ENCODE measurements around the gene LRP1. TPM values are rescaled to one million over a fixed set of nuclear protein-coding genes. Genes with fewer than 3 reads are reported as not detected.

Gene LRP1
- total RNA-seq, 1 donor from 2014 or later = 261 TPM

GRCh38 chr12:57154076-57154475, 25.8 kb downstream of the LRP1 start:
- H3K27ac ChIP-seq = no peak overlapping the region

DNA sequence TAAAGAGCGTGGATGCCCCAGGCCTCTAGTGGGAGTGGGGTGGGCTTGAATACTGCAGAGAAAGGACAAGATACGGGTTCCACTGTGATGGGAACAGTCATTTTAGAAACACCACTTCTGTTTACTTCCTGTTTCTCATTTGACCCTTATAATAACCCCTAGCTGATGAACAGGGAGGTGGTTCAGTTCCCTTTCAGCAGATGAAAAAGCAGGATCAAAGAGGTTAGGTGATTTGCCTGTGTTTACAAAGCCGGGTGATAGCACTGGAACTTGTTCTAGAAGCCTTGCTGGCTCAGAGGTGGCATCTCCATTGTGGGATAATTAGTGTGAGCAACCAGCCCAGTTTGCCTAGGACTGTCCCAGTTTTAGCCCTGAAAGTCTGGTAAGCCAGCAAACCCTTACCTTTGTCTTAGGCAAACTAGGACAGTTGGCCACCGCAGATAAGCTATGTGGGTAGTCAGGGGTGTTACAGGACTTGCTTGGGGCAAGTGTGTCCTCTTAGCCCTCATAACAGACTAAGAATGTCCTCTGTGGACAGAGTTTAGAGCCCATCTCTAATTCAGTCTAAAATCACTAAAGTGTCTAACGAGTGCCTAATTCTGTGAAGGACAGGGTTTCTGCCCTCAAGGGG, 26.6 kb downstream of the LRP1 start:
- intact Hi-C loops (cut with DNase I) = no loop called here
- no peak for ATAC-seq

More at GRCh38 chr12:57154076-57154475, 25.8 kb downstream of the LRP1 start:
- Histone ChIP-seq H3K36me3 (peaks cover 48% of the 10 kb centered on the region), H3K27me3 (no peaks in the 10 kb centered on the region), H3K4me1 (peaks cover 60% of the 10 kb centered on the region), H3K9me3 (no peaks in the 10 kb centered on the region), H3K4me3 (no peak overlapping the region)
- intact Hi-C loops (cut with DNase I) = no loop called here
- DNase-seq = no peak
- no peak for ATAC-seq
- TF ChIP-seq, protein P1, sequence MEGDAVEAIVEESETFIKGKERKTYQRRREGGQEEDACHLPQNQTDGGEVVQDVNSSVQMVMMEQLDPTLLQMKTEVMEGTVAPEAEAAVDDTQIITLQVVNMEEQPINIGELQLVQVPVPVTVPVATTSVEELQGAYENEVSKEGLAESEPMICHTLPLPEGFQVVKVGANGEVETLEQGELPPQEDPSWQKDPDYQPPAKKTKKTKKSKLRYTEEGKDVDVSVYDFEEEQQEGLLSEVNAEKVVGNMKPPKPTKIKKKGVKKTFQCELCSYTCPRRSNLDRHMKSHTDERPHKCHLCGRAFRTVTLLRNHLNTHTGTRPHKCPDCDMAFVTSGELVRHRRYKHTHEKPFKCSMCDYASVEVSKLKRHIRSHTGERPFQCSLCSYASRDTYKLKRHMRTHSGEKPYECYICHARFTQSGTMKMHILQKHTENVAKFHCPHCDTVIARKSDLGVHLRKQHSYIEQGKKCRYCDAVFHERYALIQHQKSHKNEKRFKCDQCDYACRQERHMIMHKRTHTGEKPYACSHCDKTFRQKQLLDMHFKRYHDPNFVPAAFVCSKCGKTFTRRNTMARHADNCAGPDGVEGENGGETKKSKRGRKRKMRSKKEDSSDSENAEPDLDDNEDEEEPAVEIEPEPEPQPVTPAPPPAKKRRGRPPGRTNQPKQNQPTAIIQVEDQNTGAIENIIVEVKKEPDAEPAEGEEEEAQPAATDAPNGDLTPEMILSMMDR (IDR thresholded peaks at IDR 0.05) = no peak

DNA sequence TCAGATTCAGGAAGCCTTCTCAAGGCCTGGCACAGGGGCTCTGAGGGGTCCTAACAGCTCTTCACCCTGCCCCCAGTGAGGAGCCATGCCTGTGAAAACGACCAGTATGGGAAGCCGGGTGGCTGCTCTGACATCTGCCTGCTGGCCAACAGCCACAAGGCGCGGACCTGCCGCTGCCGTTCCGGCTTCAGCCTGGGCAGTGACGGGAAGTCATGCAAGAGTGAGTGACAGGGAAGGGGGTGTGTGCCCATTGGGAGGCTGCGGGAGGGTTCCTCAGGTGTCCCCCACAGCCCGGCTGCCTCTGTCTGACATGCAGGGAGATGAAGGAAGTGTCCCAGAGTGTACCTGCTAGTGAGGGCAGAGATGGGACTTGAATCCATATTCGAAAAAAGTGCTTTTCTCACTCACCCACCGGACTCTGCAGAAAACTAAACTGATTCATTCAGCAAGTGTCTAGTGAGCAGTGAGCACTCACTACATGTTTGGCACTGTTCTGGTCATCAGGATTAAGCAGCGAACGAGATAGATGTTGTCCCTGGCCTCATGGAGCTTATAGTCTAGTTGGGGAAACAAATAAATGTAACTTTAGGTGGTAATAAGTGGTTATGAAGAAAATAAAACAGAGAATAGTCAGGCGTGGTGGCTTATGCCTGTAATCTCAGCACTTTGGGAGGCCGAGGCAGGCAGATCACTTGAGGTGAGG, 28.6 kb downstream of the LRP1 start:
- no peak for DNase-seq
- intact Hi-C loops (cut with DNase I) = no loop called here
- Histone ChIP-seq H3K27me3 (no peaks in the 10 kb centered on the region), H3K36me3 (peaks cover 75% of the 10 kb centered on the region), H3K27ac (no peak overlapping the region), H3K4me1 (peaks cover 32% of the 10 kb centered on the region), H3K4me3 (no peak overlapping the region), H3K9me3 (no peaks in the 10 kb centered on the region)
- peak; percentile 2 for ATAC-seq
- TF ChIP-seq, protein P1 (IDR thresholded peaks at IDR 0.05) = no peak

More for the DNA sequence above, 26.6 kb downstream of the LRP1 start:
- TF ChIP-seq, protein P1 (IDR thresholded peaks at IDR 0.05) = no peak
- Histone ChIP-seq H3K27me3 (no peaks in the 10 kb centered on the region), H3K36me3 (peaks cover 56% of the 10 kb centered on the region), H3K4me1 (peaks cover 51% of the 10 kb centered on the region), H3K9me3 (no peaks in the 10 kb centered on the region), H3K4me3 (no peak overlapping the region), H3K27ac (no peak overlapping the region)
- no peak for DNase-seq

DNA sequence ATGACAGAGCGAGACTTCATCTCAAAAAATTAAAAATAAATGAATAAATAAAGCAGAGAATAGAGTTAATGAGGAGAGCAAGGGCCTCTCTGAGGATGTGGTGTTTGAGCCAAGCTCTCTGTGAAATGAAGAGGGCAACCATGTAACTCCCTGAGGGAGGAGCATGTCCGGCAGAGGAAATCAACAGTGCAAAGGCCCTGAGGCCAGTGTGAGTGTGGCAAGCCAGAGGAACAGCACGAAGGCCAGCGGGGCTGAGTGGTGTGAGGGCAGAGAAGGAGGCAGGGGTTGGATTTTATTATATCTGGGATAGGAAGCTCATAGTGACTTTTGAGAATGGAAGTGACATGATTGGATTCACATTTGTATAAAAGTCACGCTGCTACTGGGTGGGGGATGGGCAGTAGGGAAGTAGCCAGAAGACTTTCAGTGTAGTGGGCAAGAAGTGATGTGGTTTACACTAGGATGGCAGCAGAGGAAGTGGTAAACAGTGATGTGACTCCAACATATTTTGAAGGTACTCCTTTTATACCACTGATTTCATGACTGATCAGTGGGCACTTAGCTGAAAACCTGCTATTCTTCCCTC, 29.4 kb downstream of the LRP1 start:
- Histone ChIP-seq H3K36me3 (peaks cover 84% of the 10 kb centered on the region), H3K27me3 (no peaks in the 10 kb centered on the region), H3K4me1 (peaks cover 24% of the 10 kb centered on the region), H3K27ac (no peak overlapping the region), H3K4me3 (no peak overlapping the region), H3K9me3 (no peaks in the 10 kb centered on the region)
- peak; percentile 61 for DNase-seq
- TF ChIP-seq, protein P1 (IDR thresholded peaks at IDR 0.05) = no peak
- intact Hi-C loops (cut with DNase I) = no loop called here
- peak; percentile 71 for ATAC-seq

- no peak overlapping the region for H3K4me3 ChIP-seq
- ATAC-seq (no peak), DNase-seq (no peak)
- H3K36me3 ChIP-seq = peaks cover 89% of the 10 kb centered on the region
- H3K27me3 ChIP-seq = no peaks in the 10 kb centered on the region
- H3K4me1 ChIP-seq = peaks cover 19% of the 10 kb centered on the region
- no peak overlapping the region for H3K27ac ChIP-seq
- intact Hi-C loops (cut with DNase I) = no loop called here
- TF ChIP-seq, protein P1 (IDR thresholded peaks at IDR 0.05) = no peak
- H3K9me3 ChIP-seq = no peaks in the 10 kb centered on the region
Measured at GRCh38 chr12:57158186-57158585, 29.9 kb downstream of the LRP1 start.

Data from upper lobe of right lung (tissue), 1 donor.